Left ventricle myocardium inferior (tissue), 1 donor: ENCODE measurements around the gene KCNJ5. TPM values are rescaled to one million over a fixed set of nuclear protein-coding genes. Genes with fewer than 3 reads are reported as not detected.

Source experiments
- DNase-seq: peaks from one replicate; pipeline ENCODE4 v3.0.0-alpha.2; 2020
- H3K27ac ChIP-seq: fragments of 200-600 bp; replicated peaks from 2 replicates; pipeline ENCODE4 v1.8.0; 2021
- H3K27me3 ChIP-seq: fragments of 200-600 bp; 2 replicates; pipeline ENCODE4 v1.8.0; 2021; ENCODE audit warnings: low read depth
- H3K36me3 ChIP-seq: fragments of 200-600 bp; 2 replicates; pipeline ENCODE4 v1.8.0; 2021
- H3K4me1 ChIP-seq: fragments of 200-600 bp; 2 replicates; pipeline ENCODE4 v1.8.0; 2021
- H3K4me3 ChIP-seq: fragments of 200-600 bp; 2 replicates; pipeline ENCODE4 v1.8.0; 2021; ENCODE audit warnings: mild to moderate bottlenecking, moderate library complexity
- H3K9me3 ChIP-seq: fragments of 200-600 bp; replicated peaks from 2 replicates; pipeline ENCODE4 v1.8.0; 2021
- intact Hi-C: fragments of 100-400 bp; cut with micrococcal nuclease; formaldehyde crosslinking; loops from one replicate; pipeline ENCODE4 v1.11.0; 2022
- total RNA-seq: library from RNA; stranded (reverse); fragmentation: NEBNext Ultra II Directional; extraction: Animal tissue kit (Norgen Biotek cat#: 25700); gene quantifications from one replicate; pipeline ENCODE4 v1.2.1, GENCODE V29; 2021
- TF ChIP-seq, protein P1 (sequence below): fragments of 200-600 bp; IDR thresholded peaks from 2 replicates; pipeline ENCODE4 v1.8.0; 2021; ENCODE audit warnings: antibody characterized with exemption, mild to moderate bottlenecking, borderline replicate concordance
- donor health status: DM: no; HTN: yes; CAD: no; lungs with severe emphysema.

The KCNJ5 gene
- total RNA-seq, 1 donor from 2014 or later: 5.4 TPM

DNA sequence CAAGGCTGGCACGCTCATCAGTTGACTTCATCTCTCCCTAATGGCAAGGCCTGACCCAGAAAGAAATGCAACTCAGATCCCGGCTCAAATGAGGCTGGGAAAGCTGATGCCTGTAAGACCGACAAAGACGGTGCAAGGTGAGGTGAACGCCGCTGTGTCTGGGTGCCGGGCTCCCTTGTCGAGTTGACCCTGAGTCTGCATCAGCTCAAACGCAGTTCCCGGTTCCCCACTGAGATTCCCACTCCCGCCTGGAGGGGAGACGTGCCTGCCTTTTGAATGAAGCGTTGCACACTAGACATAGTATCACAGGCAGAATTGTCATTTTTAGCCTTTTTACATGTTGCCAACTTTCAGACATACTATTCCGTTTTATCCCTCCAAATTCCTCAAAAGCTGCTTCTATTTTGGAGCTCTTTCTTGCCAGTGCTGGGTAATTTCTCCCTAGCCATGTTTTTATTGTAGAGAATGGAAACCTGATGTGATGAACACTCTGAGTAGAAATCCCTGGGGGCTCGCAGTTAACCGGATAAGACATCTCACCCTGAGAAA lies 52.3 kb downstream of the KCNJ5 start:
- H3K4me3 ChIP-seq: no peak overlapping the region
- TF ChIP-seq, protein P1, sequence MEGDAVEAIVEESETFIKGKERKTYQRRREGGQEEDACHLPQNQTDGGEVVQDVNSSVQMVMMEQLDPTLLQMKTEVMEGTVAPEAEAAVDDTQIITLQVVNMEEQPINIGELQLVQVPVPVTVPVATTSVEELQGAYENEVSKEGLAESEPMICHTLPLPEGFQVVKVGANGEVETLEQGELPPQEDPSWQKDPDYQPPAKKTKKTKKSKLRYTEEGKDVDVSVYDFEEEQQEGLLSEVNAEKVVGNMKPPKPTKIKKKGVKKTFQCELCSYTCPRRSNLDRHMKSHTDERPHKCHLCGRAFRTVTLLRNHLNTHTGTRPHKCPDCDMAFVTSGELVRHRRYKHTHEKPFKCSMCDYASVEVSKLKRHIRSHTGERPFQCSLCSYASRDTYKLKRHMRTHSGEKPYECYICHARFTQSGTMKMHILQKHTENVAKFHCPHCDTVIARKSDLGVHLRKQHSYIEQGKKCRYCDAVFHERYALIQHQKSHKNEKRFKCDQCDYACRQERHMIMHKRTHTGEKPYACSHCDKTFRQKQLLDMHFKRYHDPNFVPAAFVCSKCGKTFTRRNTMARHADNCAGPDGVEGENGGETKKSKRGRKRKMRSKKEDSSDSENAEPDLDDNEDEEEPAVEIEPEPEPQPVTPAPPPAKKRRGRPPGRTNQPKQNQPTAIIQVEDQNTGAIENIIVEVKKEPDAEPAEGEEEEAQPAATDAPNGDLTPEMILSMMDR: no peak
- DNase-seq: no peak
- H3K4me1 ChIP-seq: no peaks in the 10 kb centered on the region
- H3K27ac ChIP-seq: no peak overlapping the region
- H3K36me3 ChIP-seq: no peaks in the 10 kb centered on the region
- intact Hi-C loops: no loop called here
- no peaks in the 10 kb centered on the region for H3K9me3 ChIP-seq
- peaks cover 15% of the 10 kb centered on the region for H3K27me3 ChIP-seq

DNA sequence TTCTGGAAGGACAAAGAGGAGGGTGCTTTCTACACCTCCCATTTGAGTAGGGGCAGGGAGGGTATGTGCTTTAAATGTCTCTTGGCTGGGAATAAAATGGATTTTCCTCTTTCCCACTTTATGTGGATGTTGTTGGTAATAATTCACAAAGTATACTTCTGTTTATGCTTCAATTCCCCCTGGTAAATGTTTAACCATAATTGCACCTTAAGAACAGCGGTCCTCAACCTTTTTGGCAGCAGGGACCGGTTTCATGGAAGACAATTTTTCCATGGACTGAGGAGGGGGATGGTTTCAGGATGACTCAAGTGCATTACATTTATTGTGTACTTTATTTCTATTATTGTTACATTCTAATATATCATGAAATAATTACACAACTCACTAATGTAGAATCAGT lies 55.5 kb downstream of the KCNJ5 start:
- H3K27me3 ChIP-seq: peaks cover 5% of the 10 kb centered on the region
- H3K4me3 ChIP-seq: no peak overlapping the region
- intact Hi-C loops: no loop called here
- H3K27ac ChIP-seq: no peak overlapping the region
- no peaks in the 10 kb centered on the region for H3K9me3 ChIP-seq
- DNase-seq: no peak
- TF ChIP-seq, protein P1: no peak
- H3K36me3 ChIP-seq: no peaks in the 10 kb centered on the region
- H3K4me1 ChIP-seq: peaks cover 3% of the 10 kb centered on the region

DNA sequence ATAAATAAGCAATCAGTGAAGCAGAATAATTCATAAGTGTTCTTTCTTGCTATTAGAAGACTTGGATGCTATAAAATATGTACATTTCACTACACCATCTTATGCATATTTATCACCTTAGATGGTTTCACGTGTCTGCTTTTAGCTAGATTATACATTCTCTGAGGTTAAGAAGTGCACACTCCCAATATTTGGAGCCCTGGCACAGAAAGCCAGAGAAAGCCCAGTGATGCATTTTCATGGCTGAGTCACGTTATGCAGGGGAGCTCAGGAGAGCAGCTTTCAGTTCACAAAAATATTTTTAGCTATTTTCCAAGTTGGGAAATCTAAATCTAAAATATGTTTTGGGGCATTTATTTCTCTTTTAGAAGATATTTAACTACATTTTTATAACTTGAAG lies 56.6 kb downstream of the KCNJ5 start:
- H3K27me3 ChIP-seq: peaks cover 2% of the 10 kb centered on the region
- no peak overlapping the region for H3K27ac ChIP-seq
- intact Hi-C loops: no loop called here

DNA sequence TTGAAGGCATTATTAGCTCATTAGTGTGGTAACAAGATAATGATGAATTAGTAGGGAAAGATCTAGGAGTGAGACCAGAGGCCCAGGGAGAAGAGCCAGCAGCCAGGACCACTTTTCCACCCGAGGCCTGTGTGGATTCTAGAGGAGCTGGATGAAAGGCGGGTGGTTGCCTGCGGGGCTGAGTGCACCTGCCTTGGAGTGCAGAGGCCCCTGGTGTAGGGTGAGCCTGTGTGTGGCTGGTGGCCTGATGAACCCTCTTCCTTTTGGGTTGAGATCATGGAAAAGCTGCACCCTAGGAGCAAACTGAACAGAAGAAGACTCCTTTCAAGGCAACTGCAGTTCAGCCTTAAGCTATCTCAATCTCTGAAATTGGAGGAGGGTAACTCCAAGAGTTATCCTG lies 57.4 kb downstream of the KCNJ5 start:
- TF ChIP-seq, protein P1: peak; percentile 47
- intact Hi-C loops: no loop called here

More for the DNA sequence above, 56.6 kb downstream of the KCNJ5 start:
- TF ChIP-seq, protein P1: no peak
- no peaks in the 10 kb centered on the region for H3K36me3 ChIP-seq
- H3K4me1 ChIP-seq: peaks cover 3% of the 10 kb centered on the region
- no peaks in the 10 kb centered on the region for H3K9me3 ChIP-seq
- no peak for DNase-seq
- no peak overlapping the region for H3K4me3 ChIP-seq

DNA sequence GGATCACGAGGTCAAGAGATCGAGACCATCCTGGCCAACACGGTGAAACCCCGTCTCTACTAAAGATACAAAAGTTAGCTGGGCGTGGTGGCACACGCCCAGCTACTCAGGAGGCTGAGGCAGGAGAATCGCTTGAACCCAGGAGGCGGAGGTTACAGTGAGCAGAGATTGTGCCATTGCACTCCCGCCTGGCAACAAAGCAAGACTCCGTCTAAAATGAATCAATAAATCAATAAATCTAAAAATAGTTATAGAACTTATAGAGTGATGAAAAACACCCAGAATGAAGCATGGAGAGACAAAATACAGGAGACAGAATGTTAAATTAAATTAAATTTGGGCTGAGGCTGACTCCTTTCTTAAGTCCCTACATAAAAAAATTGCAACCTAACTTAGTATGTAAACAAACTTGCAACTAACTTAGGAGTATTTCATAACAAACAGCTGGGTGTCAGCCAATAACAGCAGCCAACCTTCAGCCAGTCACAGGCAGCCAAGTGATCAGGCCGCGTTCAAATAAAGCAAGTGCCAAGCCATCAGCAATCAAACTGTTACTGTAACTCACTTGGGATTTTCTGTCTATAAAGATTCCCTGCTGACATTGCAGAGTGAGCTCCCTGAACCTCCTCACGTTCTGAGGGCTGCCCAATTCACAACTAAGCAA lies 58.8 kb downstream of the KCNJ5 start:
- Histone ChIP-seq H3K27ac (no peak overlapping the region), H3K27me3 (peaks cover 5% of the 10 kb centered on the region), H3K9me3 (no peaks in the 10 kb centered on the region), H3K4me3 (no peak overlapping the region), H3K36me3 (no peaks in the 10 kb centered on the region), H3K4me1 (peaks cover 3% of the 10 kb centered on the region)
- intact Hi-C loops: no loop called here
- no peak for DNase-seq
- TF ChIP-seq, protein P1: no peak

More for the DNA sequence above, 57.4 kb downstream of the KCNJ5 start:
- H3K4me3 ChIP-seq: no peak overlapping the region
- peaks cover 3% of the 10 kb centered on the region for H3K4me1 ChIP-seq
- no peaks in the 10 kb centered on the region for H3K36me3 ChIP-seq
- H3K9me3 ChIP-seq: no peaks in the 10 kb centered on the region
- no peak overlapping the region for H3K27ac ChIP-seq
- no peaks in the 10 kb centered on the region for H3K27me3 ChIP-seq
- DNase-seq: no peak
